HG03095 (cell line): ENCODE results near the gene BFSP2.

ENCODE experiments used
- ATAC-seq: cut with Tn5 transposase; IDR thresholded peaks from one replicate; pipeline ENCODE4 v1.9.1; 2021; ENCODE audit warnings: moderate library complexity; ENCODE audit not compliant: unreplicated experiment

Gene BFSP2

DNA sequence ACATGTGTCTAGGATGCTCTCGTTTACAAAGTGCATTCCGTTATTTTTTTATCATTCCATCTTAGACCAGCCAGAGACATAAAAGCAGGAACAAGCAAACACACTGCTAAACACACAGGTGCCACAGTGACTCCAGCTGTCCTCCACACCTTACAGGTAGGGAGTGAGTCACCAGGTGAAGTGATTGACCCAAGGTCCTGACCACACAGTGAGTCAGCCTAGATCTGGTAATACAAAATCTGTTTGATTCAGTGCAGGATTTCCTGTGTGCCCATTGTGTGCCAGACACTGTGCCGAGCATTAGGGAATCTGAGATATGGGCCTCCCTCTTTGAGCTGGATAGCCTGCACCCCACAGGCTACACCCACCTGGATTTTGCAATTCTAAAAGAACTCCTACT lies 16.7 kb upstream of the BFSP2 start:
- no peak for ATAC-seq

GRCh38 chr3:133383741-133384140 lies 16.1 kb upstream of the BFSP2 start:
- no peak for ATAC-seq

GRCh38 chr3:133384331-133385027 lies 15.4 kb upstream of the BFSP2 start:
- peak; percentile 60 for ATAC-seq

- no peak for ATAC-seq
Measured at GRCh38 chr3:133386876-133387275, 13.0 kb upstream of the BFSP2 start.

DNA sequence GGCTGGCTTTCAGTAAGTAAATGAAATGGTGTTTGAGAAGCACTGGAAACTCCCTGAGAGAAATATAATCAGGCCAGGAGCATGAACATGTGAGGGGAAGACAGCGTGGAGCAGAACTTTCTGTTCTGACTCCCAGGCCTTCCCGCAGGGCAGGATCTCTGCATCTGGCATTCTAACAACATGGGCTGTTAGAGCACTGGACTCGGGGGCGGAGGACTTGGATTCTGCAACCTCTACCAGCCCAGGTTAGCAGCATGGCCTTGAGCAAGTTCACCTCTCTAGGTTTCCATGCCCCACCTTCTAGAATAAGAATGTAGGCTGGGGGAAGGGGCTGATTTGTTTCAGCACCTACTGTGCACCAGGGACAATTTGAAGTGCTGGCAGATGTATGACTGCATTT lies 12.5 kb upstream of the BFSP2 start:
- ATAC-seq, result no peak

DNA sequence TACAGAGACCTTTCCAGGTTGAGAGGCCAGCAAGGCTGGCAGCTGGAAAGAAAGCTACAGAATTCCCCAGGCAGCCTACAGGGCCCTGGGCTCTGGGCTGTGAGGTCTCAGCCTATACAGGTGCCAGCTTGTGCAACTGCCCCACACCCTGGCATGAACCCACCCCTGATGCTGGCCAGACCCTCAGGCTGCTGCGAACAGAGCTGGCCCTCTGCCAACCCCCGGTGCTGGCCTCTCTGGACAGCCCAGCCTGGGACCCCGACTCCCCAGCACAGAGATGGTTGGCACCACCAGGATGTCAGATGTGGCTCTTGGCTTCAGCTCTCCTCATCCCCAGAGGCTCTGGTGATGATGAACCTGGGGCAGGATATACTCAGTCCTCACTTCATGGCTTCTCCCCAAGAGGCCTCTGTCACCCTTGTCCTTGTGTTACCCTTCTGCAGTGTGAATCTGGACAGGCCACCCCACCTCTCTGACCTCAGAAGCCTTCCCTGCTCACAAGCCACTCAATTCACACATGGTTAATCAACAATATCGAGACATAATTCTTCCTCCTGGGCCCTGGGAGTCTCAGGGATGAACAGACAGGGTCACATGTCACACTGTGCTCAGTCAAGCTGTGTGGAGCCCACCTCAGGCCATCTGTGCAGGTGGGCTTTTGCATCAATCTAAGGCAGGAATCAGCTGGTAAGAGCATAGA lies 11.0 kb upstream of the BFSP2 start:
- no peak for ATAC-seq

DNA sequence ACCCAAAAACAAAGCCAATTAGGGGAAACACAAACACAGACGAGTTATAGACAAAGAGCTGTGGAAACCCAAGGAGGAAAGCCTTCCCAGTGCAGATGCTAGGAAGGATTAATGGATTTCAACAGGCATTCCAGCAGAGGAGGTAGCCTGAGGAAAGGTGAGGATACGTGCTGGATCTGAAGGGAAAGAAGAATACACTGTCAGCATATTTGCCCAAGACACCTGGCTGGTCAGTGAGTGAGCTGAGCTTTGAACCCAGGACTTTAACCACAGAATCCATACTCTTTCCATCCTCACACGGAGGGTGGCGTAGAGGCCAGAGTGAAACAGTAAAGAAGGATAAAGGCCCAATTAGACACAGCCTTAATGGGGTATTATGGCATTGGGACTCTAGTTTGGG lies 9.1 kb upstream of the BFSP2 start:
- ATAC-seq, result no peak

DNA sequence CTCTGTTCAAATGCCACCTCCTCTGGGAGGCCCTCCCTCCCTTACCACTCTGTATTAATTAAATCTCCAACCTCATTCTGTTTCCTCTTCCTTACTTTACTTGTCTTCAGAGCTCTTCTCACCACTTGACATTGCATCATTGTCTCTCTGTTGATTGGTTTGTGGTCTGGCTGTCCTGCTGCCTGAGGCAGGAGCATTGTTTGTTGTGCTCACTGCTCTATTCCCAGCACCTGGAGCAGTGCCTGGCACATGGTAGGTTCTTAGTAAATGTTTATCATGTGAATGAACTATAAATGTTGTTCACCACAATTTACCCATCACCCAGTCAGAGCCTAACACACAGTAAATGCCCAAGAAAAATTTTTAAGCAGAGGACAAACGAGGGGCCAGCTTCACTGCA lies 6.7 kb upstream of the BFSP2 start:
- no peak for ATAC-seq

- no peak for ATAC-seq
Measured at GRCh38 chr3:133393691-133394474, 6.0 kb upstream of the BFSP2 start.

GRCh38 chr3:133394561-133395311 lies 5.1 kb upstream of the BFSP2 start:
- no peak for ATAC-seq

GRCh38 chr3:133396906-133397305 lies 3.0 kb upstream of the BFSP2 start:
- ATAC-seq, result no peak

GRCh38 chr3:133401374-133402135 lies 1.7 kb downstream of the BFSP2 start:
- no peak for ATAC-seq

GRCh38 chr3:133404920-133405319 lies 5.1 kb downstream of the BFSP2 start:
- no peak for ATAC-seq

DNA sequence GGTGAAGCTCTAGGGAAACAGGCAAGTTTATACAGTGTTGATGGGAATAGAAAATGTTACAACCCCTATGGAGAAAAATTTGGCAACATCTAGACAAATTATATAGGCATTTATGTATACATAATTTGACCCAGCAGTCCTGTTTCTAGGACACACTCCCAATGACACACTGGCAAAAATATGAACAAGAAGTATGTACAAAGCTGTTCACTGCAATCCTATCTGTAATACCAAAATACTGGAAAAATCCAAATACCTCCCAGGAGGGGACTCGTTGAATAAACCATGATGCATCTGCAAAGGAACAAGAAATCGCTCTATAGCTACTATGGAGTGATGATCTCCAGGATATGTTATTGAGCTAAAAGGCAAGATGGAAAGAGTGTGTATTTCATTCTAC lies 8.5 kb downstream of the BFSP2 start:
- no peak for ATAC-seq

DNA sequence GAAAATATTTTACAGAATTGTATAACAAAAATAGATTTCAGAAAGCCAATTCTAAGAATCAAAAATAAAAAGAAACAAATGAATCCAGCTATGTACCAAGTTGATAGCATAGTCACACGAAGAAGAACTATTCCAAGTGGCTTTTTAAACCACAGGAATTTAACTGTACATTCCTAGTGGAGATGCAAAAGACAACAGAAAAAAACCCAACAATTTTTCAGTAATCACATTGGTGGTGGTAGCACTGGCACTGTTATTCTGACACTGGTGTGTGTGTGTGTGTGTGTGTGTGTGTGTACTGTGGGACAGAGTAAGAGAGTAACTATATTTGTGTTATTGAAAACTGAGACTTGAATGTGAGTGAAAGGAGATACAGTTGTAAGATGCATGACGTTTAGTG lies 9.1 kb downstream of the BFSP2 start:
- no peak for ATAC-seq

DNA sequence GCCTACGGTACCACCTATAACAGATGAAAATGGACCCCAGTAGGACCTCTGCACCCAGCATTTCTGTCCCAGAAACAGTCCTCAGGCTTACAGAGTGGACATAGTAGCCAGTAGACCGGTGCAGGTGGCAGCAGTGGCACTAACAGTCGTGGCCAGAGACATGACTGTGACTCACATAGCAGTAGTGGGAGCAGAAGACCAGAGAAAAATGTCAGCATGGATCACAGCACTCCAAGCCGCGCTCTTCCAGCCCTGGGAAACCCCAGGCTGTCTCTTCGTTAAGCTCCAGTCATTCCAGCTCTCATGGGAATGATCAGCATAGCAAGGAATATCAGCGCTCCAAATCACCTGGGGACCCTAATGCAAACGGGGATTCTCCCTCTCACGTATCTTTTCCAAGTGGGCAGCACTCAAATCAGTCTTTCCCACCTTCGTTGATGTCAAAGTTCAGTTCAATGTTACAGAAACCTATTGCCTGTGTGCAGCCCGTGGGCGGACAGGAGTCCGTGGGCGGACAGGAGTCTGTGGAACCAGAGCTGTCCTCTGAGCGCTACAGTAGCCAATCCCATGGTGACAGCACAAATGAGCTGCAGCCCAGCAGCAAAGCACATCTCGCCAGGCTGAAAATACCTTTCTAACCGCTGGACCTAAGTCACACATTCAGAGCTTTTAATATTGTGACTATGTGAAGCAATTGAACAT lies 10.5 kb downstream of the BFSP2 start:
- no peak for ATAC-seq

- ATAC-seq, result no peak
Measured at GRCh38 chr3:133412183-133413132, 12.6 kb downstream of the BFSP2 start.

DNA sequence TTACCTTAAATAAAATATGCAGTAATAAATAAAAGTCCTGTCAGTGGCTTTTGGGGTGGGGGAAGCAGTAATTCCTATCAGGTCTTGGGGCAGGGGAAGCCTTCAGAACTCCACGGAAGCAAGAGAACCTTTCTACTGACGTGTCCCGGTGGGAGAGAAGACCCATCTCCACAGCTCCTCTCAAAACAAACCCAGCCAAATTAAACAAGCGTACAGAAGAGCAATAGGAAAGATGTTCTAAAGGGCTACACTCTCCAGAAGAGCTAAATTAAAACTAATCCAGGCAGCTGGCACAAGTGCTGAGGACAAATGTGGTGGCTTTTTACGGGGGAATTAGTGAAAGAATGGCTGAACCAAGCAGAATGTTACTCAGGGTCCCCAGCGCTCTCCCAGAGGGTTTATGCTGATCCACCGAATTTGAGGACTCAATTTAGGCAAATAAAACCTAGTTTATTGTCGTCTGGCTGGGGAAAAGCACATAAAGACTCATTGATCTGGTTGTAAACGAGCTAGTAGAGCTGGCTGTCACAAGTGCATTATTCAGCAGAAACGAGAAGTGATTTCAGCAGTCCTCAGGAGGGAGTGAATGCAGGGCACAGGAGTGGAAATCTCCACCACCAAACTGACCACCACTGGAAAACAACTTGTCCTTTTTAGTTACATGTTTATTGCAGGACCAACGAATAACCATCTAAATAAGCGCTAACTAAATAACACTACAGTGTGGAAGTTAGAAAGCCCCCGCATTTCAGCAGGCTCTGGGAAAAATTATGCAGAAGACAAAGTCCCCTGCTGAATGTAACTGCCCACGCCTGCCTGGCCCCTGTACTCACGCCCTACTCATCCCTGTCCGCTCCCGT lies 13.5 kb downstream of the BFSP2 start:
- ATAC-seq, result no peak
